H1 (cell line): Measurements from ENCODE around the gene ASPDH. TPM values are rescaled to one million over a fixed set of nuclear protein-coding genes. Genes with fewer than 3 reads are reported as not detected.
A peak's percentile ranks its signal among the peaks of the same experiment; 100 is the strongest.

Experiments
- CTCF ChIA-PET: fragments of 300-600 bp; sonication (Branson Sonifier 250); formaldehyde crosslinking; loops from one replicate; lab custom pipeline; 2021; ENCODE audit not compliant: partially characterized antibody; lab: Charles Lee
- POLR2A ChIA-PET: fragments of 300-600 bp; sonication (Branson Sonifier 250); formaldehyde crosslinking; loops from one replicate; lab custom pipeline; 2021; ENCODE audit warnings: inconsistent platforms; ENCODE audit not compliant: partially characterized antibody; lab: Charles Lee
- DNase-seq, 2 experiments: peaks; one replicate each; pipeline versions ENCODE4 v3.0.0 to v3.0.0-alpha.2; 2010 to 2022; ENCODE audit warnings: low spot score in 2 of 2, low read depth in 1 of 2, mixed read lengths in 1 of 2
- FAIRE-seq: peaks from 2 replicates; lab custom pipeline; 2011; peaks lifted over from hg19 to GRCh38; lab: Jason Lieb, UNC
- H2AFZ ChIP-seq: 2 replicates; pipeline ENCODE4 v1.8.1; 2012; ENCODE audit warnings: low read length, inconsistent platforms
- H2AK5ac ChIP-seq: 2 replicates; pipeline ENCODE4 v1.6.1; 2013; ENCODE audit warnings: low read depth, low read length
- H2BK120ac ChIP-seq: replicated peaks from 2 replicates; pipeline ENCODE3; 2013; ENCODE audit warnings: low read depth, low read length, inconsistent platforms
- H2BK12ac ChIP-seq: 2 replicates; pipeline ENCODE4 v1.6.1; 2013; ENCODE audit warnings: low read depth, low read length
- H2BK15ac ChIP-seq: 2 replicates; pipeline ENCODE4 v1.6.1; 2013; ENCODE audit warnings: low read length
- H2BK20ac ChIP-seq: 2 replicates; pipeline ENCODE4 v1.6.1; 2013; ENCODE audit warnings: low read length
- H2BK5ac ChIP-seq: 2 replicates; pipeline ENCODE4 v1.6.1; 2013; ENCODE audit warnings: low read depth, low read length
- H3K14ac ChIP-seq: 2 replicates; pipeline ENCODE4 v1.6.1; 2013; ENCODE audit warnings: inconsistent platforms; ENCODE audit not compliant: insufficient read length
- H3K18ac ChIP-seq: 2 replicates; pipeline ENCODE4 v1.6.1; 2013; ENCODE audit warnings: low read length; ENCODE audit errors: extremely low read depth
- H3K23ac ChIP-seq: 2 replicates; pipeline ENCODE4 v1.6.1; 2013; ENCODE audit warnings: inconsistent platforms; ENCODE audit not compliant: insufficient read length
- H3K23me2 ChIP-seq: 2 replicates; pipeline ENCODE4 v1.6.1; 2013; ENCODE audit warnings: low read depth, low read length
- H3K27ac ChIP-seq: 2 replicates; pipeline ENCODE4 v1.6.1; 2011; ENCODE audit warnings: low read depth, low read length, inconsistent platforms
- H3K27me3 ChIP-seq, 4 experiments: replicated peaks in 1 of 4; 1 replicate in 1 of 4; 2 replicates in 3 of 4; pipeline versions ENCODE4 v1.6.1 to v1.8.1; 2011 to 2013; ENCODE audit warnings: low read length in 3 of 4, mild to moderate bottlenecking in 3 of 4, inconsistent platforms in 2 of 4, mixed read lengths in 2 of 4, moderate library complexity in 1 of 4; ENCODE audit not compliant: control insufficient read depth in 3 of 4, insufficient read depth in 3 of 4; ENCODE audit errors: extremely low read depth in 1 of 4
- H3K36me3 ChIP-seq, 4 experiments: 2 replicates each; pipeline versions ENCODE4 v1.6.1 to v1.8.1; 2011 to 2013; ENCODE audit warnings: mild to moderate bottlenecking in 4 of 4, low read length in 3 of 4, moderate library complexity in 2 of 4, control low read depth in 1 of 4, inconsistent platforms in 1 of 4; ENCODE audit not compliant: insufficient read depth in 4 of 4, control insufficient read depth in 2 of 4
- H3K4ac ChIP-seq: replicated peaks from 2 replicates; pipeline ENCODE3; 2013; ENCODE audit warnings: low read length, low read depth, mixed read lengths, inconsistent platforms; ENCODE audit not compliant: insufficient read length
- H3K4me1 ChIP-seq, 4 experiments: replicated peaks in 1 of 4; 1 replicate in 1 of 4; 2 replicates in 3 of 4; pipeline versions ENCODE4 v1.6.1 to v1.8.1; 2011 to 2013; ENCODE audit warnings: low read length in 3 of 4, inconsistent platforms in 2 of 4, mixed read lengths in 1 of 4; ENCODE audit not compliant: insufficient read depth in 4 of 4, control insufficient read depth in 3 of 4
- H3K4me2 ChIP-seq, 2 experiments: 2 replicates each; pipeline versions ENCODE4 v1.6.1 to v1.8.1; 2011 to 2013; ENCODE audit warnings: low read depth in 2 of 2, low read length in 2 of 2, control low read depth in 1 of 2, inconsistent platforms in 1 of 2, mild to moderate bottlenecking in 1 of 2; ENCODE audit not compliant: insufficient read depth in 1 of 2
- H3K4me3 ChIP-seq, 4 experiments: fragments of 200-600, 300-600 bp in 1 of 4; sonication (generic), shearing (Covaris generic), sonication (Bioruptor Twin) in 1 of 4; 2 replicates each; pipeline versions ENCODE4 v1.5.1 to v1.8.1; 2011 to 2016; ENCODE audit warnings: low read length in 4 of 4, low read depth in 3 of 4, control low read depth in 2 of 4, inconsistent platforms in 2 of 4, mild to moderate bottlenecking in 2 of 4, mixed read lengths in 1 of 4, moderate library complexity in 1 of 4; ENCODE audit not compliant: insufficient read depth in 2 of 4; ENCODE audit errors: extremely low read depth in 1 of 4
- H3K56ac ChIP-seq: replicated peaks from 2 replicates; pipeline ENCODE3; 2013; ENCODE audit warnings: low read depth, mild to moderate bottlenecking, mixed read lengths, low read length, inconsistent platforms; ENCODE audit not compliant: insufficient read length
- H3K79me1 ChIP-seq: 2 replicates; pipeline ENCODE4 v1.6.1; 2013; ENCODE audit warnings: low read depth, low read length, control low read depth
- H3K79me2 ChIP-seq, 2 experiments: 2 replicates each; pipeline versions ENCODE4 v1.6.1 to v1.8.1; 2012 to 2013; ENCODE audit warnings: low read length in 2 of 2, mild to moderate bottlenecking in 2 of 2, inconsistent platforms in 1 of 2; ENCODE audit not compliant: insufficient read depth in 2 of 2, control insufficient read depth in 1 of 2
- H3K9ac ChIP-seq, 4 experiments: replicated peaks in 1 of 4; 1 replicate in 1 of 4; 2 replicates in 3 of 4; pipeline versions ENCODE4 v1.6.1 to v1.8.1; 2011 to 2013; ENCODE audit warnings: low read depth in 3 of 4, low read length in 3 of 4, control low read depth in 2 of 4, mild to moderate bottlenecking in 2 of 4, moderate library complexity in 2 of 4, inconsistent platforms in 1 of 4; ENCODE audit errors: extremely low read depth in 1 of 4
- H3K9me3 ChIP-seq, 2 experiments: 2 replicates each; pipeline versions ENCODE4 v1.6.1 to v1.8.1; 2012 to 2013; ENCODE audit warnings: mild to moderate bottlenecking in 2 of 2, moderate library complexity in 2 of 2, control low read depth in 1 of 2, inconsistent platforms in 1 of 2, low read depth in 1 of 2, low read length in 1 of 2, mixed read lengths in 1 of 2; ENCODE audit not compliant: insufficient read depth in 2 of 2
- H4K20me1 ChIP-seq, 2 experiments: replicated peaks in 1 of 2; 2 replicates each; pipeline versions ENCODE3 to v1.8.1; 2011 to 2013; ENCODE audit warnings: inconsistent platforms in 2 of 2, low read length in 2 of 2, mild to moderate bottlenecking in 1 of 2; ENCODE audit not compliant: insufficient read depth in 2 of 2, control insufficient read depth in 1 of 2
- H4K5ac ChIP-seq: 2 replicates; pipeline ENCODE4 v1.6.1; 2013; ENCODE audit warnings: low read length, low read depth, mixed read lengths, inconsistent platforms; ENCODE audit not compliant: insufficient read length
- H4K8ac ChIP-seq: 2 replicates; pipeline ENCODE4 v1.8.0; 2013; ENCODE audit warnings: mild to moderate bottlenecking, moderate library complexity, low read length, inconsistent platforms; ENCODE audit not compliant: insufficient read depth; ENCODE audit errors: extremely low read depth
- H4K91ac ChIP-seq: replicated peaks from 2 replicates; pipeline ENCODE3; 2013; ENCODE audit warnings: low read length, mixed read lengths, inconsistent platforms; ENCODE audit not compliant: insufficient read length
- ASH2L ChIP-seq: fragments of 200-600, 300-600 bp; sonication (generic); IDR thresholded peaks from one replicate; pipeline ENCODE4 v1.7.1; 2017; ENCODE audit warnings: low read length
- CHD1 ChIP-seq: IDR thresholded peaks from 2 replicates; pipeline ENCODE4 v1.6.1; 2012; ENCODE audit warnings: low read depth, low read length, improper control_type of control experiment
- CTBP2 ChIP-seq: IDR thresholded peaks from 2 replicates; pipeline ENCODE4 v1.7.0; 2011; ENCODE audit warnings: borderline replicate concordance, mild to moderate bottlenecking, moderate library complexity, mixed read lengths, low read length; ENCODE audit not compliant: insufficient read depth, insufficient read length
- KDM1A ChIP-seq: fragments of 200-600, 300-600 bp; sonication (generic); IDR thresholded peaks from 2 replicates; pipeline ENCODE4 v1.7.1; 2016; ENCODE audit warnings: mild to moderate bottlenecking, low read length, borderline replicate concordance
- KDM4A ChIP-seq: IDR thresholded peaks from one replicate; pipeline ENCODE4 v1.7.1; 2012; ENCODE audit warnings: low read depth, mild to moderate bottlenecking, moderate library complexity, low read length, inconsistent platforms; ENCODE audit not compliant: severe bottlenecking
- SIN3A ChIP-seq, 2 experiments: IDR thresholded peaks in 1 of 2; conservative IDR thresholded peaks in 1 of 2; 2 replicates each; pipeline ENCODE4 v1.6.1; 2011 to 2012; ENCODE audit warnings: low read length in 2 of 2, improper control_type of control experiment in 1 of 2, low read depth in 1 of 2, mild to moderate bottlenecking in 1 of 2
- whole genome bisulfite sequencing, 2 experiments: shearing (Covaris generic) in 1 of 2; methylation state at CpG; one replicate each; pipeline versions ENCODE4 v1.1.6 to v1.1.7; 2013 to 2015; ENCODE audit warnings: low lambda C conversion rate in 2 of 2, mixed read lengths in 2 of 2, inconsistent platforms in 1 of 2, low coverage in 1 of 2, missing lambda C conversion rate in 1 of 2; ENCODE audit not compliant: insufficient replicate concordance in 2 of 2, insufficient coverage in 1 of 2, insufficient read length in 1 of 2; ENCODE audit errors: extremely low coverage in 1 of 2, missing lambda C conversion rate in 1 of 2; 5-methylcytosine and 5-hydroxymethylcytosine counted together
- polyA plus RNA-seq, 7 experiments: library from polyadenylated mRNA; depleted of rRNA in 3 of 7; stranded (reverse) in 5 of 7; unstranded in 2 of 7; fragments of >200 nt in 5 of 7; fragments of 200-250 nt in 2 of 7; gene quantifications; 1 replicate in 5 of 7; 2 replicates in 1 of 7; 4 replicates in 1 of 7; pipeline versions ENCODE4 v1.2.1 to v1.2.3, GENCODE V29; 2011 to 2013; ENCODE audit warnings: missing spikeins in 2 of 7, mixed read lengths in 2 of 7
- total RNA-seq: library from RNA; stranded (reverse); fragmentation: NEBNext Ultra II Directional; extraction: Animal tissue kit (Norgen Biotek cat#: 25700); gene quantifications from 2 replicates; pipeline ENCODE4 v1.2.1, GENCODE V29; 2021

ASPDH gene
- total and polyA plus RNA-seq, 2 of the 8 experiments (the other 6 are each of a cell fraction or from before 2014, with no cell fraction given), result not detected

GRCh38 chr19:50551715-50552187, 38.0 kb upstream of the ASPDH start:
- H2BK12ac ChIP-seq, result no peak overlapping the region
- H3K79me1 ChIP-seq, result no peaks in the 10 kb centered on the region
- H3K27ac ChIP-seq, result no peak overlapping the region
- H4K8ac ChIP-seq, result no peak overlapping the region
- peak overlapping the region; percentile 48 to 78 (median 54); a peak in 7 of 8 replicates for H3K4me3 ChIP-seq
- H4K91ac ChIP-seq, result no peak overlapping the region
- no peak overlapping the region for H2AFZ ChIP-seq
- ChIA-PET CTCF (no interaction called here), POLR2A (interaction anchor here (0.8 to 1.0 kb wide), 3 partner anchors 14 to 233 kb away, joined by 3 to 4 read pairs (median 4); no protein-coding TSS in a partner anchor)
- 7% methylated on average over 8 of the region's 22 CpGs; no CpG with 5 or more reads in 1 of the 2 experiments for WGBS, 2 experiments
- H3K4me1 ChIP-seq, result peaks cover 0 to 25% (median 7%) of the 10 kb centered on the region in 4 experiments; a peak in 6 of 7 replicates
- H2BK15ac ChIP-seq, result no peak overlapping the region
- H3K23me2 ChIP-seq, result peaks cover 18% of the 10 kb centered on the region
- H3K9me3 ChIP-seq, result no peaks in the 10 kb centered on the region
- no peak overlapping the region for H2BK20ac ChIP-seq
- no peak overlapping the region for H3K14ac ChIP-seq
- H3K56ac ChIP-seq, result no peak overlapping the region
- H4K20me1 ChIP-seq, result peaks cover 3 to 19% of the 10 kb centered on the region in 2 experiments
- H4K5ac ChIP-seq, result no peak overlapping the region
- H3K36me3 ChIP-seq, result no peaks in the 10 kb centered on the region
- no peak overlapping the region for H3K4ac ChIP-seq
- peak overlapping the region; percentile 74 to 94 for H3K4me2 ChIP-seq
- TF ChIP-seq CTBP2 (peak; percentile 89), SIN3A (conservative IDR thresholded peaks at IDR 0.05 in 1 of 2, IDR thresholded peaks at IDR 0.05 in 1 of 2; ENCODE audit: low read depth in 1 of 2, low read length in 2 of 2) (no peak), KDM1A (peak; percentile 36; the same call in 1 of the 2 replicates), KDM4A (peak; percentile 20), CHD1 (no peak), ASH2L (peak; percentile 68)
- TF ChIP-seq, all 59 proteins: peak for 4
- Histone ChIP-seq H2BK120ac (no peak overlapping the region), H3K18ac (peak overlapping the region; percentile 60), H3K23ac (no peak overlapping the region), H2AK5ac (no peak overlapping the region), H3K27me3 (peaks cover 0 to 38% (median 23%) of the 10 kb centered on the region in 4 experiments; a peak in 6 of 7 replicates), H3K79me2 (no peaks in the 10 kb centered on the region; a peak in 1 of 4 replicates), H2BK5ac (no peak overlapping the region), H3K9ac (no peak overlapping the region)
- FAIRE-seq, result no peak
- DNase-seq, result peak in 1 of 2 experiments; percentile 54
